NCI-H187 treated with DMSO at 0.1 percent for 48 hours (cell line): ENCODE data around the gene TAC4.

Source experiments
- DNase-seq: peaks from one replicate; lab custom pipeline; 2025; lab: John Stamatoyannopoulos, UW

TAC4 gene

GRCh38 chr17:49809056-49809455 is 38.8 kb downstream of the TAC4 start:
- no peak for DNase-seq

GRCh38 chr17:49798738-49799137 is 49.1 kb downstream of the TAC4 start:
- DNase-seq, result no peak

- no peak for DNase-seq
These were observed 49.7 kb downstream of the TAC4 start for GRCh38 chr17:49798182-49798581.

GRCh38 chr17:49795372-49795771 is 52.5 kb downstream of the TAC4 start:
- DNase-seq, result no peak

GRCh38 chr17:49793309-49793708 is 54.6 kb downstream of the TAC4 start:
- no peak for DNase-seq

GRCh38 chr17:49789243-49789578 is 58.7 kb downstream of the TAC4 start:
- no peak for DNase-seq

GRCh38 chr17:49788478-49789242 is 59.2 kb downstream of the TAC4 start, which contains the start of gene KAT7:
TSS of gene KAT7 (plus strand) at chr17:49788681. CDS start at chr17:49788835, 154 bp downstream.
- DNase-seq, result peak; percentile 94
